ENCODE results near the gene PIGS. TPM values are rescaled to one million over a fixed set of nuclear protein-coding genes. Genes with fewer than 3 reads are reported as not detected.
"Not testable (repeated sequence)": the region's sequence is repeated elsewhere in the genome, so short reads cannot be mapped to it uniquely, and the experiment has no call there.

The PIGS gene
- total RNA-seq, 1 experiment from 2014 or later = 45.8 TPM

- TF ChIP-seq SIN3A (IDR thresholded peaks at IDR 0.05; ENCODE audit: low read depth) (no peak), ZFX (IDR thresholded peaks at IDR 0.05) (no peak), SP1 (IDR thresholded peaks at IDR 0.05; ENCODE audit: low read depth) (no peak), ZNF274 (IDR thresholded peaks at IDR 0.05; ENCODE audit: low read depth, low read length) (no peak), EZH2phosphoT487 (IDR thresholded peaks at IDR 0.05; ENCODE audit: borderline replicate concordance) (no peak), CEBPB (IDR thresholded peaks at IDR 0.05; ENCODE audit: low read depth) (no peak), ATF3 (IDR thresholded peaks at IDR 0.05) (no peak), TCF7L2 (IDR thresholded peaks at IDR 0.05; ENCODE audit: borderline replicate concordance, extremely low read depth, insufficient read depth, insufficient read length) (no peak), FOSL1 (IDR thresholded peaks at IDR 0.05; ENCODE audit: low read depth) (no peak), POLR2A (IDR thresholded peaks at IDR 0.05; ENCODE audit: borderline replicate concordance, extremely low read depth, insufficient read depth, insufficient read length) (no peak), EZH2 (IDR thresholded peaks at IDR 0.05) (no peak), CBX3 (IDR thresholded peaks at IDR 0.05; ENCODE audit: low read depth) (no peak)
These were observed 39.1 kb upstream of the PIGS start (continued) for GRCh38 chr17:28610376-28610775.

- H3K4me2 ChIP-seq (ENCODE audit: low read length); H3K9ac ChIP-seq (ENCODE audit: low read length); H2AFZ ChIP-seq (ENCODE audit: low read depth, low read length, poor library complexity, severe bottlenecking); intact Hi-C loops (cut with micrococcal nuclease); H3K79me2 ChIP-seq (ENCODE audit: insufficient read depth, low read length); H3K27me3 ChIP-seq (ENCODE audit: insufficient read depth, low read length); H3K9me3 ChIP-seq (ENCODE audit: control insufficient read depth in 1 of 2, insufficient read depth in 1 of 2, low read depth in 1 of 2, low read length in 2 of 2); H4K20me1 ChIP-seq (ENCODE audit: insufficient read depth); BruUV-seq (replicated peaks); H3K4me3 ChIP-seq (replicated peaks in 1 of 2; ENCODE audit: low read depth in 1 of 2, low read length in 2 of 2); ATAC-seq; POLR2A ChIA-PET; DNase-seq (ENCODE audit: low read depth, low spot score); RAD21 ChIA-PET (ENCODE audit: low non-redundant PET in 1 of 2, low total read pairs in 2 of 2, uncharacterized antibody in 2 of 2, unreplicated experiment in 2 of 2); H3K36me3 ChIP-seq (ENCODE audit: control insufficient read depth in 1 of 2, insufficient read depth in 2 of 2, low read length in 2 of 2); CTCF ChIA-PET; H3K9me2 ChIP-seq (ENCODE audit: insufficient read depth); H3K27ac ChIP-seq (ENCODE audit: low read depth, low read length): not testable (repeated sequence)
- H3K4me1 ChIP-seq (ENCODE audit: control insufficient read depth in 1 of 2, insufficient read depth in 2 of 2, low read length in 2 of 2) = peaks cover 4 to 15% of the 10 kb centered on the region in 2 experiments; a peak in 2 of 4 replicates
These were observed 32.7 kb upstream of the PIGS start for GRCh38 chr17:28604031-28604430.
